ENCODE measurements around the gene CRYBG2.
"Not testable (repeated sequence)": the region's sequence is repeated elsewhere in the genome, so short reads cannot be mapped to it uniquely, and the experiment has no call there.

The CRYBG2 gene

DNA sequence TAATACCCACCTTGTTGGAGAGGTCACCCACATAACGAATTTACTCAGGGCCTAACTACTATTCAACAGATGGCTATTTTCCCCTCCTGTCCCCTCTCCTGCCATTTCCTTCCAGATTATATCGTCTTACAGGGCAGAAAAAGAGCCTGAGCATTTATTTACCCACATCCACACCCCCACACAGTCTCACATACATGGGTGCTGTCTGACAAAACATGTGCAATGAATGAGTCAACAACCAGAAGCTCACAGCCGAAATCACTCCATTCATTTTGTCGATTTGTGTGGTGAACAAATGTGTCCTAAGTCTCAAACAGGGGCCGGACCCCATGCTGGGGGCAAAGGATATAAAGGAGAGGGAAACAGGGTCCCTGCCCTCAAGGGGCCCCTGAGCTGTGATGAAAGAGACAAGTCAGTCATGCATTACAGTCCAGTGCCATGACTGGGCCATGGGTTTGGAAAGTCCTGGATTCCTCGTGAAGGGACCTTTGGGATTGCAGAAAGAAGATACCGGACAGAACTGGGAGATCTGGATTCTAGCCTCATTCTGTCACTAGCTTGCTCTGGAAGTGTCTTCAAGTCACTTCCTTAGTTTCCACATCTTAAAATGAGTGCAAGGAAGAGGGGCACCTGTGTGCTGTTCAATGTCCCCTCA, 35.0 kb upstream of the CRYBG2 start:
- no peak for ATAC-seq
- no peak for TF ChIP-seq RARB (CRISPR knock-in tag; IDR thresholded peaks at IDR 0.05)
- no peak for TF ChIP-seq PPARA (CRISPR knock-in tag; IDR thresholded peaks at IDR 0.05; ENCODE audit: borderline replicate concordance)
- TF ChIP-seq OSR1 (CRISPR knock-in tag; IDR thresholded peaks at IDR 0.05) = no peak
- TF ChIP-seq BACH2 (CRISPR knock-in tag; IDR thresholded peaks at IDR 0.05; ENCODE audit: borderline replicate concordance) = no peak
- TF ChIP-seq, protein P1, sequence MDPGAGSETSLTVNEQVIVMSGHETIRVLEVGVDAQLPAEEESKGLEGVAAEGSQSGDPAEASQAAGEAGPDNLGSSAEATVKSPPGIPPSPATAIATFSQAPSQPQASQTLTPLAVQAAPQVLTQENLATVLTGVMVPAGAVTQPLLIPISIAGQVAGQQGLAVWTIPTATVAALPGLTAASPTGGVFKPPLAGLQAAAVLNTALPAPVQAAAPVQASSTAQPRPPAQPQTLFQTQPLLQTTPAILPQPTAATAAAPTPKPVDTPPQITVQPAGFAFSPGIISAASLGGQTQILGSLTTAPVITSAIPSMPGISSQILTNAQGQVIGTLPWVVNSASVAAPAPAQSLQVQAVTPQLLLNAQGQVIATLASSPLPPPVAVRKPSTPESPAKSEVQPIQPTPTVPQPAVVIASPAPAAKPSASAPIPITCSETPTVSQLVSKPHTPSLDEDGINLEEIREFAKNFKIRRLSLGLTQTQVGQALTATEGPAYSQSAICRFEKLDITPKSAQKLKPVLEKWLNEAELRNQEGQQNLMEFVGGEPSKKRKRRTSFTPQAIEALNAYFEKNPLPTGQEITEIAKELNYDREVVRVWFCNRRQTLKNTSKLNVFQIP (CRISPR knock-in tag; IDR thresholded peaks at IDR 0.05; ENCODE audit: borderline replicate concordance, low read depth) = no peak
- no peak for TF ChIP-seq ZC3H10 (CRISPR knock-in tag; IDR thresholded peaks at IDR 0.05)
- no peak for TF ChIP-seq ARNTL (CRISPR knock-in tag; IDR thresholded peaks at IDR 0.05; ENCODE audit: borderline replicate concordance, low read depth)
- TF ChIP-seq, protein P2, sequence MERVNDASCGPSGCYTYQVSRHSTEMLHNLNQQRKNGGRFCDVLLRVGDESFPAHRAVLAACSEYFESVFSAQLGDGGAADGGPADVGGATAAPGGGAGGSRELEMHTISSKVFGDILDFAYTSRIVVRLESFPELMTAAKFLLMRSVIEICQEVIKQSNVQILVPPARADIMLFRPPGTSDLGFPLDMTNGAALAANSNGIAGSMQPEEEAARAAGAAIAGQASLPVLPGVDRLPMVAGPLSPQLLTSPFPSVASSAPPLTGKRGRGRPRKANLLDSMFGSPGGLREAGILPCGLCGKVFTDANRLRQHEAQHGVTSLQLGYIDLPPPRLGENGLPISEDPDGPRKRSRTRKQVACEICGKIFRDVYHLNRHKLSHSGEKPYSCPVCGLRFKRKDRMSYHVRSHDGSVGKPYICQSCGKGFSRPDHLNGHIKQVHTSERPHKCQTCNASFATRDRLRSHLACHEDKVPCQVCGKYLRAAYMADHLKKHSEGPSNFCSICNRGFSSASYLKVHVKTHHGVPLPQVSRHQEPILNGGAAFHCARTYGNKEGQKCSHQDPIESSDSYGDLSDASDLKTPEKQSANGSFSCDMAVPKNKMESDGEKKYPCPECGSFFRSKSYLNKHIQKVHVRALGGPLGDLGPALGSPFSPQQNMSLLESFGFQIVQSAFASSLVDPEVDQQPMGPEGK (CRISPR knock-in tag; IDR thresholded peaks at IDR 0.05; ENCODE audit: borderline replicate concordance) = no peak
- TF ChIP-seq, protein P3, sequence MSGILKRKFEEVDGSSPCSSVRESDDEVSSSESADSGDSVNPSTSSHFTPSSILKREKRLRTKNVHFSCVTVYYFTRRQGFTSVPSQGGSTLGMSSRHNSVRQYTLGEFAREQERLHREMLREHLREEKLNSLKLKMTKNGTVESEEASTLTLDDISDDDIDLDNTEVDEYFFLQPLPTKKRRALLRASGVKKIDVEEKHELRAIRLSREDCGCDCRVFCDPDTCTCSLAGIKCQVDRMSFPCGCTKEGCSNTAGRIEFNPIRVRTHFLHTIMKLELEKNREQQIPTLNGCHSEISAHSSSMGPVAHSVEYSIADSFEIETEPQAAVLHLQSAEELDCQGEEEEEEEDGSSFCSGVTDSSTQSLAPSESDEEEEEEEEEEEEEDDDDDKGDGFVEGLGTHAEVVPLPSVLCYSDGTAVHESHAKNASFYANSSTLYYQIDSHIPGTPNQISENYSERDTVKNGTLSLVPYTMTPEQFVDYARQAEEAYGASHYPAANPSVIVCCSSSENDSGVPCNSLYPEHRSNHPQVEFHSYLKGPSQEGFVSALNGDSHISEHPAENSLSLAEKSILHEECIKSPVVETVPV (CRISPR knock-in tag; IDR thresholded peaks at IDR 0.05) = no peak
- TF ChIP-seq CSDC2 (CRISPR knock-in tag; IDR thresholded peaks at IDR 0.05) = no peak
- TF ChIP-seq ESRRG (CRISPR knock-in tag; IDR thresholded peaks at IDR 0.05) = no peak
- TF ChIP-seq TOX (CRISPR knock-in tag; IDR thresholded peaks at IDR 0.05; ENCODE audit: borderline replicate concordance) = no peak
- no peak for TF ChIP-seq ZNF565 (CRISPR knock-in tag; conservative IDR thresholded peaks at IDR 0.05; ENCODE audit: low read depth)
- no peak for TF ChIP-seq ZNF70 (CRISPR knock-in tag; IDR thresholded peaks at IDR 0.05)
- TF ChIP-seq ZFP3 (CRISPR knock-in tag; IDR thresholded peaks at IDR 0.05) = no peak
- TF ChIP-seq GLIS3 (CRISPR knock-in tag; IDR thresholded peaks at IDR 0.05) = no peak

- no peak for ATAC-seq
- no peak for TF ChIP-seq RARB (CRISPR knock-in tag; IDR thresholded peaks at IDR 0.05)
- no peak for TF ChIP-seq ESRRG (CRISPR knock-in tag; IDR thresholded peaks at IDR 0.05)
- TF ChIP-seq, protein P3 (CRISPR knock-in tag; IDR thresholded peaks at IDR 0.05) = no peak
- TF ChIP-seq ZNF565 (CRISPR knock-in tag; conservative IDR thresholded peaks at IDR 0.05; ENCODE audit: low read depth) = no peak
- no peak for TF ChIP-seq CREB5 (CRISPR knock-in tag; IDR thresholded peaks at IDR 0.05; ENCODE audit: low read depth)
- no peak for TF ChIP-seq ZFP30 (CRISPR knock-in tag; IDR thresholded peaks at IDR 0.05)
- TF ChIP-seq GLIS3 (CRISPR knock-in tag; IDR thresholded peaks at IDR 0.05) = no peak
- TF ChIP-seq ZFP3 (CRISPR knock-in tag; IDR thresholded peaks at IDR 0.05) = no peak
- no peak for TF ChIP-seq TOX (CRISPR knock-in tag; IDR thresholded peaks at IDR 0.05; ENCODE audit: borderline replicate concordance)
Measured at GRCh38 chr1:26387447-26387846, 33.5 kb upstream of the CRYBG2 start.

DNA sequence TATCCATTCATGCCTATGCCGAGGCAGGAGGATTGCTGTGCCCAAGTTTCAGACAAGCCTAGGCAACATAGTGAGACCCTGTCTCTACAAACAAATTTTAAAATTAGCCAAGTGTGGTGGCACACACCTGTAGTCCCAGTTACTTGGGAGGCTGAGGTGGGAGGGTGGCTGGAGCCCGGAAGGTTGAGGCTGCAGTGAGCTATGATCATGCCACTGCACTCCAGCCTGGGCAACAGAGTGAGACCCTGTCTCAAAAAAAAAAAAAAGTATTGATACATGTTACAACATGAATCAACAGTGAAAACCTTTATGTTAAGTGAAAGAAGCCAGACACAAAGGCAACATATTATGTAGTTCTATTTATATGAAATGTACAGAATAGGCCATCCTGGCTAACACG, 31.1 kb upstream of the CRYBG2 start:
- not testable (repeated sequence) for ATAC-seq

GRCh38 chr1:26384076-26384475, 30.1 kb upstream of the CRYBG2 start:
- no peak for ATAC-seq
- TF ChIP-seq ZNF565 (CRISPR knock-in tag; conservative IDR thresholded peaks at IDR 0.05; ENCODE audit: low read depth) = no peak
- TF ChIP-seq, protein P4, sequence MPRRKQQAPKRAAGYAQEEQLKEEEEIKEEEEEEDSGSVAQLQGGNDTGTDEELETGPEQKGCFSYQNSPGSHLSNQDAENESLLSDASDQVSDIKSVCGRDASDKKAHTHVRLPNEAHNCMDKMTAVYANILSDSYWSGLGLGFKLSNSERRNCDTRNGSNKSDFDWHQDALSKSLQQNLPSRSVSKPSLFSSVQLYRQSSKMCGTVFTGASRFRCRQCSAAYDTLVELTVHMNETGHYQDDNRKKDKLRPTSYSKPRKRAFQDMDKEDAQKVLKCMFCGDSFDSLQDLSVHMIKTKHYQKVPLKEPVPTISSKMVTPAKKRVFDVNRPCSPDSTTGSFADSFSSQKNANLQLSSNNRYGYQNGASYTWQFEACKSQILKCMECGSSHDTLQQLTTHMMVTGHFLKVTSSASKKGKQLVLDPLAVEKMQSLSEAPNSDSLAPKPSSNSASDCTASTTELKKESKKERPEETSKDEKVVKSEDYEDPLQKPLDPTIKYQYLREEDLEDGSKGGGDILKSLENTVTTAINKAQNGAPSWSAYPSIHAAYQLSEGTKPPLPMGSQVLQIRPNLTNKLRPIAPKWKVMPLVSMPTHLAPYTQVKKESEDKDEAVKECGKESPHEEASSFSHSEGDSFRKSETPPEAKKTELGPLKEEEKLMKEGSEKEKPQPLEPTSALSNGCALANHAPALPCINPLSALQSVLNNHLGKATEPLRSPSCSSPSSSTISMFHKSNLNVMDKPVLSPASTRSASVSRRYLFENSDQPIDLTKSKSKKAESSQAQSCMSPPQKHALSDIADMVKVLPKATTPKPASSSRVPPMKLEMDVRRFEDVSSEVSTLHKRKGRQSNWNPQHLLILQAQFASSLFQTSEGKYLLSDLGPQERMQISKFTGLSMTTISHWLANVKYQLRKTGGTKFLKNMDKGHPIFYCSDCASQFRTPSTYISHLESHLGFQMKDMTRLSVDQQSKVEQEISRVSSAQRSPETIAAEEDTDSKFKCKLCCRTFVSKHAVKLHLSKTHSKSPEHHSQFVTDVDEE (CRISPR knock-in tag; IDR thresholded peaks at IDR 0.05) = no peak
- no peak for TF ChIP-seq OSR1 (CRISPR knock-in tag; IDR thresholded peaks at IDR 0.05)
- TF ChIP-seq ESRRG (CRISPR knock-in tag; IDR thresholded peaks at IDR 0.05) = no peak
- TF ChIP-seq ZNF8 (CRISPR knock-in tag; IDR thresholded peaks at IDR 0.05) = no peak
- no peak for TF ChIP-seq ARNTL (CRISPR knock-in tag; IDR thresholded peaks at IDR 0.05; ENCODE audit: borderline replicate concordance, low read depth)
- TF ChIP-seq ZC3H10 (CRISPR knock-in tag; IDR thresholded peaks at IDR 0.05) = no peak
- no peak for TF ChIP-seq TOX (CRISPR knock-in tag; IDR thresholded peaks at IDR 0.05; ENCODE audit: borderline replicate concordance)
- no peak for TF ChIP-seq TCF4 (CRISPR knock-in tag; IDR thresholded peaks at IDR 0.05; ENCODE audit: borderline replicate concordance)
- TF ChIP-seq ZNF70 (CRISPR knock-in tag; IDR thresholded peaks at IDR 0.05) = no peak
- no peak for TF ChIP-seq ZFP30 (CRISPR knock-in tag; IDR thresholded peaks at IDR 0.05)
- TF ChIP-seq, protein P3 (CRISPR knock-in tag; IDR thresholded peaks at IDR 0.05) = no peak

Measured in SK-N-SH treated with all-trans-retinoic acid at 6 μM for 48 hours (cell line).